Neutrophil (primary cell): Measurements from ENCODE around the gene MBNL1.

Experiments
- H3K27ac ChIP-seq: fragments of 200-600 bp; sonication (generic); 2 replicates; pipeline ENCODE4 v1.5.1; 2016; ENCODE audit warnings: mild to moderate bottlenecking, moderate library complexity
- H3K27me3 ChIP-seq: fragments of 200-600 bp; sonication (generic); 2 replicates; pipeline ENCODE4 v1.6.0; 2016; ENCODE audit warnings: mild to moderate bottlenecking
- H3K36me3 ChIP-seq: fragments of 200-600 bp; sonication (generic); 2 replicates; pipeline ENCODE4 v1.5.1; 2017
- H3K4me1 ChIP-seq, 2 experiments: fragments of 200-600 bp in 1 of 2; sonication (generic) in 1 of 2; 1 replicate in 1 of 2; 2 replicates in 1 of 2; pipeline versions ENCODE4 v1.5.1 to v1.6.1; 2013 to 2016; ENCODE audit warnings: low read depth in 1 of 2, low read length in 1 of 2, mild to moderate bottlenecking in 1 of 2, moderate library complexity in 1 of 2; ENCODE audit not compliant: control insufficient read depth in 1 of 2, insufficient read depth in 1 of 2
- H3K4me3 ChIP-seq, 2 experiments: fragments of 200-600 bp in 1 of 2; sonication (generic) in 1 of 2; 1 replicate in 1 of 2; 2 replicates in 1 of 2; pipeline ENCODE4 v1.5.1; 2013 to 2016; ENCODE audit warnings: low read depth in 1 of 2, low read length in 1 of 2, mild to moderate bottlenecking in 1 of 2, moderate library complexity in 1 of 2
- H3K9me3 ChIP-seq: fragments of 200-600 bp; sonication (generic); 2 replicates; pipeline ENCODE4 v1.5.1; 2016
- CTCF ChIP-seq: fragments of 200-600 bp; sonication (generic); IDR thresholded peaks from 2 replicates; pipeline ENCODE4 v1.5.1; 2016; ENCODE audit warnings: antibody characterized with exemption

The MBNL1 gene

GRCh38 chr3:152491922-152492321 lies 223.2 kb downstream of the MBNL1 start:
- no peak overlapping the region for H3K27ac ChIP-seq
- peaks cover 0 to under 1% of the 10 kb centered on the region in 2 experiments for H3K4me1 ChIP-seq
- H3K4me3 ChIP-seq: no peak overlapping the region
- no peaks in the 10 kb centered on the region for H3K9me3 ChIP-seq
- H3K27me3 ChIP-seq: no peaks in the 10 kb centered on the region
- no peak for TF ChIP-seq CTCF
- no peaks in the 10 kb centered on the region for H3K36me3 ChIP-seq

GRCh38 chr3:152496286-152496685 lies 227.6 kb downstream of the MBNL1 start:
- no peak for TF ChIP-seq CTCF
- peaks cover 21 to 37% of the 10 kb centered on the region in 2 experiments for H3K4me1 ChIP-seq
- no peaks in the 10 kb centered on the region for H3K36me3 ChIP-seq
- no peak overlapping the region for H3K4me3 ChIP-seq
- H3K27ac ChIP-seq: no peak overlapping the region
- no peaks in the 10 kb centered on the region for H3K9me3 ChIP-seq
- H3K27me3 ChIP-seq: no peaks in the 10 kb centered on the region

GRCh38 chr3:152496716-152497115 lies 228.0 kb downstream of the MBNL1 start:
- no peak overlapping the region for H3K4me3 ChIP-seq
- H3K27me3 ChIP-seq: no peaks in the 10 kb centered on the region
- H3K36me3 ChIP-seq: no peaks in the 10 kb centered on the region
- no peak for TF ChIP-seq CTCF
- H3K9me3 ChIP-seq: no peaks in the 10 kb centered on the region
- peaks cover 21 to 37% of the 10 kb centered on the region in 2 experiments for H3K4me1 ChIP-seq
- H3K27ac ChIP-seq: no peak overlapping the region

- H3K9me3 ChIP-seq: no peaks in the 10 kb centered on the region
- no peak overlapping the region for H3K4me3 ChIP-seq
- no peak for TF ChIP-seq CTCF
- peak overlapping the region; percentile 38 for H3K27ac ChIP-seq
- no peaks in the 10 kb centered on the region for H3K27me3 ChIP-seq
- H3K36me3 ChIP-seq: no peaks in the 10 kb centered on the region
- peaks cover 21 to 37% of the 10 kb centered on the region in 2 experiments for H3K4me1 ChIP-seq
Measured at GRCh38 chr3:152497457-152497856, 228.7 kb downstream of the MBNL1 start.

GRCh38 chr3:152497890-152498289 lies 229.2 kb downstream of the MBNL1 start:
- no peaks in the 10 kb centered on the region for H3K27me3 ChIP-seq
- no peaks in the 10 kb centered on the region for H3K36me3 ChIP-seq
- H3K4me3 ChIP-seq: no peak overlapping the region
- H3K9me3 ChIP-seq: no peaks in the 10 kb centered on the region
- TF ChIP-seq CTCF: no peak
- H3K4me1 ChIP-seq: peaks cover 21 to 37% of the 10 kb centered on the region in 2 experiments
- H3K27ac ChIP-seq: peak overlapping the region; percentile 38
